CD4-positive, CD25-positive, alpha-beta regulatory T cell (primary cell): ENCODE measurements around the gene PTPRN2. TPM values are rescaled to one million over a fixed set of nuclear protein-coding genes. Genes with fewer than 3 reads are reported as not detected.

ENCODE experiments used
- ATAC-seq, 2 donors: fragments of 150-1000 bp; cut with Tn5 transposase; one replicate each; pipeline ENCODE4 v1.10.0; 2021; ENCODE audit warnings: low read depth in 2 of 2, moderate number of reproducible peaks in 2 of 2, moderate library complexity in 1 of 2
- DNase-seq, 3 donors: peaks; one replicate each; pipeline versions ENCODE4 v3.0.0 to v3.0.0-alpha.2; 2012 to 2022; ENCODE audit warnings: mixed read lengths in 1 of 3
- H3K27ac ChIP-seq: one replicate; pipeline ENCODE4 v1.7.0; 2013; ENCODE audit warnings: mild to moderate bottlenecking, low read length; ENCODE audit not compliant: insufficient read depth, poor library complexity, severe bottlenecking
- H3K27me3 ChIP-seq: one replicate; pipeline ENCODE4 v1.7.0; 2013; ENCODE audit warnings: low read length; ENCODE audit not compliant: control insufficient read depth, insufficient read depth
- H3K36me3 ChIP-seq: one replicate; pipeline ENCODE4 v1.7.0; 2013; ENCODE audit warnings: mild to moderate bottlenecking, low read length, moderate library complexity; ENCODE audit not compliant: control insufficient read depth, insufficient read depth
- H3K4me1 ChIP-seq: 2 replicates; pipeline ENCODE4 v1.7.0; 2013; ENCODE audit warnings: mild to moderate bottlenecking, low read length; ENCODE audit not compliant: insufficient read depth, control insufficient read depth, poor library complexity, severe bottlenecking
- H3K4me3 ChIP-seq: one replicate; pipeline ENCODE4 v1.7.0; 2013; ENCODE audit warnings: low read depth, mild to moderate bottlenecking, low read length, moderate library complexity
- H3K9me3 ChIP-seq, 2 experiments: 1 replicate in 1 of 2; 2 replicates in 1 of 2; pipeline ENCODE4 v1.7.0; 2013; ENCODE audit warnings: low read length in 2 of 2, mild to moderate bottlenecking in 1 of 2, moderate library complexity in 1 of 2; ENCODE audit not compliant: control insufficient read depth in 2 of 2
- H3K27ac Mint-ChIP-seq, 3 donors: one replicate each; pipeline ENCODE4 v1.8.0; 2020 to 2022; ENCODE audit warnings: mild to moderate bottlenecking in 3 of 3, mixed read lengths in 3 of 3, moderate library complexity in 2 of 3
- H3K27me3 Mint-ChIP-seq: one replicate; pipeline ENCODE4 v1.8.0; 2022; ENCODE audit warnings: mild to moderate bottlenecking, mixed read lengths
- H3K36me3 Mint-ChIP-seq: one replicate; pipeline ENCODE4 v1.8.0; 2020; ENCODE audit warnings: mixed read lengths
- H3K4me1 Mint-ChIP-seq, 4 donors: one replicate each; pipeline ENCODE4 v1.8.0; 2020 to 2022; ENCODE audit warnings: mixed read lengths in 4 of 4, mild to moderate bottlenecking in 1 of 4
- H3K4me3 Mint-ChIP-seq, 4 donors: one replicate each; pipeline ENCODE4 v1.8.0; 2020 to 2022; ENCODE audit warnings: mild to moderate bottlenecking in 4 of 4, mixed read lengths in 4 of 4, moderate library complexity in 3 of 4
- H3K9me3 Mint-ChIP-seq, 7 donors: one replicate each; pipeline ENCODE4 v1.8.0; 2020 to 2022; ENCODE audit warnings: mixed read lengths in 7 of 7, mild to moderate bottlenecking in 3 of 7, moderate library complexity in 2 of 7
- polyA plus RNA-seq, 4 donors: library from polyadenylated mRNA; unstranded; fragments of 300-500 nt; fragmentation: Illumina TruSeq; gene quantifications; one replicate each; pipeline ENCODE4 v1.2.3, GENCODE V29; 2021
- total RNA-seq: library from RNA; stranded (reverse); gene quantifications from one replicate; pipeline ENCODE4 v1.2.3, GENCODE V29; 2022

Gene PTPRN2
- total and polyA plus RNA-seq, 5 donors from 2014 or later, result 1.6 to 4.7 (median 2.7) TPM

GRCh38 chr7:158439035-158439434, 148.6 kb downstream of the PTPRN2 start:
- Mint-ChIP-seq H3K4me1 (no peaks in the 10 kb centered on the region), H3K36me3 (no peaks in the 10 kb centered on the region), H3K27ac (peak overlapping the region in 1 of 3 donors; percentile 91), H3K4me3 (no peak overlapping the region), H3K27me3 (no peaks in the 10 kb centered on the region), H3K9me3 (peaks cover 0 to 8% (median 4%) of the 10 kb centered on the region in 7 donors)
- H3K4me3 ChIP-seq, result no peak overlapping the region
- H3K4me1 ChIP-seq, result no peaks in the 10 kb centered on the region
- no peak for DNase-seq
- ATAC-seq, result no peak
- no peaks in the 10 kb centered on the region for H3K27me3 ChIP-seq
- no peak overlapping the region for H3K27ac ChIP-seq
- no peaks in the 10 kb centered on the region for H3K9me3 ChIP-seq
- no peaks in the 10 kb centered on the region for H3K36me3 ChIP-seq

DNA sequence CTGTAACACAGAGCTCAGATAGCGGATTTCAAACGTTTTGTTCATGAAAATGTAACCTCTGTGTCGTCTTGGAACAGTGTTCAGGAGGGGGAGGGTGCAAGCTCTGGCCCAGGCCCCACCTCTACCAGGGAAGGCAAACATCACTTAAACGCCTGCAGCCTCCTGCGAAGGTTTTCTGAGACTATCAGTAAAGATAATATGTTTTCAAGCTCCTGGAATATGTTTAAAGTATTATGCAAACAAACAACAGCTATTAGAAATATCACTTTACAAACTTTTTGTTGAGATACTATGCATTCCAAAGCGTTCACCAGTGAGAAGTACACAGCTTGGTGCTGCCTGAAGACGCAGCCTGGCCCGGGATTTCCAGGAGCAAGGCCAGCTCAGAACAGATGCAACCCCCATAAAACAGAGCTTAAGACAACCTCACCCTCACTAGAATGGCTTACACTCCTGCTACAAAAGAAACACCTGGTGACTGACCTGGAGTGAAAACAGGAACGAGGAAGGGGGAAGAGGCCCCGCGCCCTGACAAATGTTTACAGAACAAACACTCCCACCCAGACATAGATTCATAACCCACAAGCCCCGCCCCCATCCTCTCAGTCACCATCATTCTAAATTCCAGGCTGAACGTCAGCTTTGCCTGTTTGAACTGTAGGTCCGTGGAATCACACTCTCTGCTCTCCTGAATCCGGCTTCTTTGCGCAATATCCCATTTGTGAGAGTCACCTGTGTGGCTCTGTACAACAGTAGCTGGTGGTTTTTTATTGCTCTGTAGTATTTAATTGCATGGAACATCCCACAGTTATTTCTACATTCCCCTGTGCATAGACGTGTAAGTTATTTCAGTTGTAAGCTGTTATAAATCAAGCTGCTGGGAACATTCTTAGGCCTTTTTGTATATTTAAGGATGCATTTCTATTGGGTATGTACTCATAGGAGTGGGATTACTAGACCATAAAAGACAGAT, 155.0 kb downstream of the PTPRN2 start:
- Mint-ChIP-seq H3K4me1 (peaks cover 0 to 2% (median 0%) of the 10 kb centered on the region in 4 donors), H3K27ac (no peak overlapping the region), H3K4me3 (no peak overlapping the region), H3K27me3 (peaks cover 5% of the 10 kb centered on the region), H3K36me3 (no peaks in the 10 kb centered on the region), H3K9me3 (peaks cover 0 to 3% (median 0%) of the 10 kb centered on the region in 7 donors)
- Histone ChIP-seq H3K4me1 (no peaks in the 10 kb centered on the region), H3K4me3 (no peak overlapping the region), H3K27me3 (no peaks in the 10 kb centered on the region), H3K9me3 (no peaks in the 10 kb centered on the region), H3K27ac (no peak overlapping the region), H3K36me3 (no peaks in the 10 kb centered on the region)
- DNase-seq (no peak), ATAC-seq (no peak)

DNA sequence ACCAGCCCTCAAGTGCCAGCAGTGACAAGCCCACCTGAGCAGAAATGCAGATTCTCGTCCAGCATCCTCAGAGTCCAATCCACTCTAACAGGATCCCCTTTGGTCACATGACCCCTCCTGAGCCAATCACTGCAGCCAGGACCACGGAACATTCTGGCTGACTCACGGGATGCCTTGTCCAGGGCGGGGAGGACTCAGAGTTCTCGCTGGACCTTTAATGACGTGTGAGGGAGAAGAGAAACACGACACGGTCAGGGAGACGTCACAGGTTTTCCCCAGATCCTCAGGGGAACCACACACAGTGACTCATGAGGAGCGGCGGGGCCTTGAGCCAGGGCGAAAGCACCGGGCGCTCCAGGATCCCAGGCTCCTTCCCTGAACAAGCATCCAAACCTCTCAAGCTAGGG, 155.7 kb downstream of the PTPRN2 start:
- Mint-ChIP-seq H3K36me3 (no peaks in the 10 kb centered on the region), H3K9me3 (peaks cover 0 to 3% (median 0%) of the 10 kb centered on the region in 7 donors), H3K4me3 (peak overlapping the region in 1 of 4 donors; percentile 10), H3K27ac (no peak overlapping the region), H3K4me1 (peaks cover 0 to 2% (median 0%) of the 10 kb centered on the region in 4 donors), H3K27me3 (peaks cover 5% of the 10 kb centered on the region)
- Histone ChIP-seq H3K4me1 (no peaks in the 10 kb centered on the region), H3K4me3 (no peak overlapping the region), H3K27me3 (no peaks in the 10 kb centered on the region), H3K36me3 (no peaks in the 10 kb centered on the region), H3K27ac (no peak overlapping the region), H3K9me3 (no peaks in the 10 kb centered on the region)
- DNase-seq (no peak), ATAC-seq (no peak)

DNA sequence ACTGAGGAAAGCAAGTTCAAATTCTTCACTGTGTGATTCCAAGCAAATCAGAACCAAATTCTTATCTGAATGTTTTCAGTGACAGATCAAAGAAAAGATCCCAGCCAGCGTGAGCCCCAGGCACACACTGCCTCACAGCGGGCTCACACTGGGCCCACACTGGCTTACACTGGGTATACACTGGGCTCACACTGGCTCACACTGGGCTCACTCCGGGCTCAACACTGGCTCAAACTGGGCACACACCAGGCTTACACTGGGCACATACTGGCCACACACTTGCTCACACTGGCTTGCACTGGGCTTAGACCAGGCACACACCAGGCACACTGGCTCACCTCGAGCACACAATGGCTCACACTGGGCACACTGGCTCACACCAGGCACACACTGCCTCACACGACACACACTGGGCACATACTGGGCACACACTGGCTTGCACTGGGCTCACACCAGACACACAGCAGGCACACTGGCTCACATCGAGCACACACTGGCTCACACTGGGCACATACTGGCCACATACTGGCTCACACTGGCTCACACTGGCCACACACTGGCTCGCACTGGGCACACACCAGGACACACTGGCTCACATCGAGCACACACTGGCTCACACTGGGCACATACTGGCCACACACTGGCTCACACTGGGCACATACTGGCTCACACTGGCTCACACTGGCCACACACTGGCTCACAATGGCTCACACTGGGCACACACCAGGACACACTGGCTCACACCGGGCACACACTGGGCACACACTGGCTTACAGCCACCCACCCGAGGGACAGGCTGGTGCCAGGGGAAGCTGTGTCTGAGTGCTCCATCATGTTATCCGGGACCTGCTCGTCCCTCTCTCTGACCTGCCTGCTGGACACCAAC, 156.3 kb downstream of the PTPRN2 start:
- H3K9me3 Mint-ChIP-seq, result peaks cover 0 to 3% (median 0%) of the 10 kb centered on the region in 7 donors
- no peak overlapping the region for H3K4me3 ChIP-seq
- ATAC-seq (no peak), DNase-seq (no peak)
- no peaks in the 10 kb centered on the region for H3K9me3 ChIP-seq
- peak overlapping the region in 1 of 4 donors; percentile 10 for H3K4me3 Mint-ChIP-seq
- H3K4me1 Mint-ChIP-seq, result peaks cover 0 to 2% (median 0%) of the 10 kb centered on the region in 4 donors
- peaks cover 5% of the 10 kb centered on the region for H3K27me3 Mint-ChIP-seq
- H3K27ac Mint-ChIP-seq, result no peak overlapping the region
- no peaks in the 10 kb centered on the region for H3K36me3 Mint-ChIP-seq
- H3K36me3 ChIP-seq, result no peaks in the 10 kb centered on the region
- H3K27ac ChIP-seq, result no peak overlapping the region
- H3K4me1 ChIP-seq, result no peaks in the 10 kb centered on the region
- no peaks in the 10 kb centered on the region for H3K27me3 ChIP-seq

- Histone ChIP-seq H3K4me3 (no peak overlapping the region), H3K9me3 (no peaks in the 10 kb centered on the region), H3K4me1 (no peaks in the 10 kb centered on the region), H3K27me3 (no peaks in the 10 kb centered on the region), H3K36me3 (no peaks in the 10 kb centered on the region), H3K27ac (no peak overlapping the region)
- no peaks in the 10 kb centered on the region for H3K9me3 Mint-ChIP-seq
- DNase-seq (no peak), ATAC-seq (no peak)
- H3K27me3 Mint-ChIP-seq, result peaks cover 5% of the 10 kb centered on the region
- no peak overlapping the region for H3K27ac Mint-ChIP-seq
- H3K4me1 Mint-ChIP-seq, result peaks cover 0 to 2% (median 0%) of the 10 kb centered on the region in 4 donors
- H3K36me3 Mint-ChIP-seq, result no peaks in the 10 kb centered on the region
- H3K4me3 Mint-ChIP-seq, result no peak overlapping the region
These were observed 157.2 kb downstream of the PTPRN2 start for GRCh38 chr7:158430308-158431034.

GRCh38 chr7:158428837-158429753, 158.5 kb downstream of the PTPRN2 start:
- H3K27ac ChIP-seq, result no peak overlapping the region

More at GRCh38 chr7:158428837-158429753, 158.5 kb downstream of the PTPRN2 start:
- Mint-ChIP-seq H3K27me3 (peaks cover 5% of the 10 kb centered on the region), H3K4me1 (peaks cover 0 to 2% (median 0%) of the 10 kb centered on the region in 4 donors), H3K27ac (no peak overlapping the region), H3K36me3 (no peaks in the 10 kb centered on the region), H3K9me3 (no peaks in the 10 kb centered on the region), H3K4me3 (no peak overlapping the region)
- Histone ChIP-seq H3K4me1 (no peaks in the 10 kb centered on the region), H3K4me3 (no peak overlapping the region), H3K36me3 (no peaks in the 10 kb centered on the region), H3K27me3 (no peaks in the 10 kb centered on the region), H3K9me3 (no peaks in the 10 kb centered on the region)
- ATAC-seq (no peak), DNase-seq (no peak)
